HG03025 (cell line): ENCODE measurements around the gene PSMB1.
"Not testable (repeated sequence)": the region's sequence is repeated elsewhere in the genome, so short reads cannot be mapped to it uniquely, and the experiment has no call there.

Source experiments
- ATAC-seq: cut with Tn5 transposase; IDR thresholded peaks from one replicate; pipeline ENCODE4 v1.9.1; 2021; ENCODE audit warnings: mild to moderate bottlenecking, moderate library complexity; ENCODE audit not compliant: unreplicated experiment, low FRiP score

The PSMB1 gene

GRCh38 chr6:170504479-170504878 lies 48.6 kb downstream of the PSMB1 start:
- ATAC-seq, result no peak

- no peak for ATAC-seq
These were observed 49.7 kb downstream of the PSMB1 start for GRCh38 chr6:170503414-170503761.

- ATAC-seq, result not testable (repeated sequence)
These were observed 50.2 kb downstream of the PSMB1 start for GRCh38 chr6:170502733-170503413.

- ATAC-seq, result not testable (repeated sequence)
These were observed 50.8 kb downstream of the PSMB1 start for GRCh38 chr6:170502268-170502667.

- no peak for ATAC-seq
These were observed 52.0 kb downstream of the PSMB1 start for GRCh38 chr6:170500955-170501590.

GRCh38 chr6:170497841-170498301 lies 55.2 kb downstream of the PSMB1 start:
- no peak for ATAC-seq

- ATAC-seq, result no peak
These were observed 59.8 kb downstream of the PSMB1 start for GRCh38 chr6:170493354-170493753.

GRCh38 chr6:170490259-170490658 lies 62.8 kb downstream of the PSMB1 start:
- ATAC-seq, result no peak

- no peak for ATAC-seq
These were observed 63.3 kb downstream of the PSMB1 start for GRCh38 chr6:170489836-170490235.

- ATAC-seq, result no peak
These were observed 65.3 kb downstream of the PSMB1 start for GRCh38 chr6:170487707-170488329.

- ATAC-seq, result no peak
These were observed 67.9 kb downstream of the PSMB1 start for GRCh38 chr6:170485159-170485558.
